ENCODE data around the gene LRSAM1. TPM values are rescaled to one million over a fixed set of nuclear protein-coding genes. Genes with fewer than 3 reads are reported as not detected.

Gene LRSAM1
- total and polyA plus RNA-seq, 9 of the 15 experiments (the other 6 are each of a cell fraction or from before 2014, with no cell fraction given): 0.07 to 16.2 (median 4.7) TPM

GRCh38 chr9:127428348-127428747 is 23.0 kb upstream of the LRSAM1 start (continued):
- TF ChIP-seq ZNF133 (CRISPR knock-in tag; IDR thresholded peaks at IDR 0.05) (no peak), ZKSCAN1 (IDR thresholded peaks at IDR 0.05; ENCODE audit: low read depth, low read length) (no peak)

- Histone ChIP-seq H3K4me2 (ENCODE audit: insufficient read depth, low read length) (no peak overlapping the region), H3K36me3 (ENCODE audit: control insufficient read depth, insufficient read depth, low read length) (peaks cover 64% of the 10 kb centered on the region), H3K4me3 (no peak overlapping the region), H3K4me1 (replicated peaks in 1 of 2; ENCODE audit: control insufficient read depth in 2 of 2, insufficient read depth in 2 of 2, low read length in 2 of 2) (peaks cover 4 to 8% of the 10 kb centered on the region in 2 experiments; a peak in 4 of 5 replicates), H3K9me3 (replicated peaks; ENCODE audit: control insufficient read depth, insufficient read depth, low read depth, low read length) (no peaks in the 10 kb centered on the region), H3K9ac (ENCODE audit: insufficient read depth in 1 of 2, low read depth in 2 of 2, low read length in 2 of 2) (no peak overlapping the region), H4K20me1 (replicated peaks; ENCODE audit: control insufficient read depth, insufficient read depth, low read length) (no peaks in the 10 kb centered on the region), H2AFZ (ENCODE audit: low read depth, low read length) (no peak overlapping the region), H3K9me1 (ENCODE audit: control insufficient read depth, insufficient read depth, low read length) (no peaks in the 10 kb centered on the region), H3K27me3 (ENCODE audit: control insufficient read depth in 2 of 2, insufficient read depth in 2 of 2, low read length in 2 of 2) (no peaks in the 10 kb centered on the region), H3K27ac (ENCODE audit: extremely low read depth, low read depth, low read length) (no peak overlapping the region), H3K79me2 (ENCODE audit: control insufficient read depth, insufficient read depth, low read length) (peaks cover 23% of the 10 kb centered on the region)
- in situ Hi-C loops (cut with MboI): no loop called here
- no TSS peak for BruUV-seq (replicated peaks)
- 90% methylated on average over 8 of the region's 8 CpGs for WGBS (ENCODE audit: insufficient coverage, low coverage, missing lambda C conversion rate)
- DNase-seq (ENCODE audit: extremely low read depth in 1 of 4, low spot score in 3 of 4): no peak
- TF ChIP-seq ZHX1 (conservative IDR thresholded peaks at IDR 0.05; ENCODE audit: low read length): no peak
- TF ChIP-seq RBM25 (IDR thresholded peaks at IDR 0.05; ENCODE audit: low read depth, low read length, severe bottlenecking): peak; percentile 11
- no peak for TF ChIP-seq ZNF445 (CRISPR knock-in tag; IDR thresholded peaks at IDR 0.05; ENCODE audit: low read depth)
- TF ChIP-seq ZNF146 (CRISPR knock-in tag; IDR thresholded peaks at IDR 0.05; ENCODE audit: unreplicated experiment): peak; percentile 69
- no peak for FAIRE-seq
- intact Hi-C loops (cut with micrococcal nuclease): no loop called here
- POLR2A ChIA-PET: interaction anchor here (0.6 kb wide), 1 partner anchor 17 kb away, joined by 3 read pairs; no protein-coding TSS in a partner anchor
- ATAC-seq: no peak
- CTCF ChIA-PET (ENCODE audit: low intra/inter-chr PET ratio): no interaction called here
These were observed 20.9 kb upstream of the LRSAM1 start for GRCh38 chr9:127430415-127430814.

Data from K562 (cell line).